Hematopoietic multipotent progenitor cell treated with erythropoietin and hydrocortisone succinate and interleukin-3 and kit ligand, for 6 days (in vitro differentiated cells): ENCODE data around the gene DBN1.
A peak's percentile ranks its signal among the peaks of the same experiment; 100 is the strongest.
"Not testable (repeated sequence)": the region's sequence is repeated elsewhere in the genome, so short reads cannot be mapped to it uniquely, and the experiment has no call there.

ENCODE experiments used
- DNase-seq: peaks from one replicate; pipeline ENCODE4 v3.0.0-alpha.2; 2015

DBN1 gene

DNA sequence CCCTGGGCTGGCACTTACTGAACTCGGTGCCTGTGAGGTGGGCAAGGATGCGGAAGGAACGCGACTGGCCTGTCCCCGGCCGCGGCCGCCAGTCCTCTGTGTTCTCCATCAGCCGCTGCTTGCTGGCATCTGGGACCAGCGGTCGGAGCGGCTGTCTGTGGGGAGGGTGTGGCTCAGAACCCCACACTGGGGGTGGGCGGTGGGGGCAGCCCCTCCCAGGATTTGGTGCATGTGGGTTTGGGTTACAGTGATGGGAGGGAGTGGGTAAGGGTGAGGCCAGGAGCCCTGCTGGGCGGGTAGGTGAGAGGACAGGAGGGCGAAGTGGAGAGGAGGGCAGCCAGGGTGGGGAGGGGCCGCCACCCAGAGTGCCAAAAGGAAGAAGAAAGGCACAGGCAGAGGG, 17.6 kb upstream of the DBN1 start:
- DNase-seq = no peak

DNA sequence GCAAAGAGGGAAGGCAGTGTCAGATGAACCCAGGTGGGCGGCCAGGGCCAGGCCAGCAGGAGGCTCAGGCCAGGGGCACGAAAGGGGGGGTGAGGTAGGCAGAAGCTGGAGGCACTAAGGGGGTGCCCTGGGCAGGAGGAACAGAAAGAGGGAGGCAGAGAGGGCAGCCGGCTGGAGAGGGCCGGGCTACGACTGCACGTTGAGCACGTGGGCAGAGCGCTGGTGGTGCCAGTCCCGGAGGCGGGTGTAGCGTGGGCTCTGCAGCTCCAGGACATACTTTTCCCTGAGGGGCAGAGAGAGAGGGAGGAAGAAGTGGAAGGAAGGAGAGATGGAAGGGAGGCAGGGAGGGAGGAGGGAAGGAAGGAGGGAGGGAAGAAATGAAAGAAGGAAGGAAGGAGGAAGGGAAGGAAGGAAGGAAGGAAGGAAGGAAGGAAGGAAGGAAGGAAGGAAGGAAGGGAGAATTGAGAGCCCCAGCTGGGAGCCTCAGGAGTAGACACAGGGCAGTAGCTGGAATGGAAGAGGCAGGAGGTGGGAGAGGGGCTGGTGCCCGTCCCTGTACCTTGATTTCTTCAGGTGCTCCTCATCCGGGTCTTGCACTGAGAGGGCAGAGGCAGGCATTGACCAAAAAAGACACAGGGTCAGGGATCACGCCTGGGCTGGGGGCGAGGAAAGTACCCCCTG, 17.0 kb upstream of the DBN1 start:
- no peak for DNase-seq

DNA sequence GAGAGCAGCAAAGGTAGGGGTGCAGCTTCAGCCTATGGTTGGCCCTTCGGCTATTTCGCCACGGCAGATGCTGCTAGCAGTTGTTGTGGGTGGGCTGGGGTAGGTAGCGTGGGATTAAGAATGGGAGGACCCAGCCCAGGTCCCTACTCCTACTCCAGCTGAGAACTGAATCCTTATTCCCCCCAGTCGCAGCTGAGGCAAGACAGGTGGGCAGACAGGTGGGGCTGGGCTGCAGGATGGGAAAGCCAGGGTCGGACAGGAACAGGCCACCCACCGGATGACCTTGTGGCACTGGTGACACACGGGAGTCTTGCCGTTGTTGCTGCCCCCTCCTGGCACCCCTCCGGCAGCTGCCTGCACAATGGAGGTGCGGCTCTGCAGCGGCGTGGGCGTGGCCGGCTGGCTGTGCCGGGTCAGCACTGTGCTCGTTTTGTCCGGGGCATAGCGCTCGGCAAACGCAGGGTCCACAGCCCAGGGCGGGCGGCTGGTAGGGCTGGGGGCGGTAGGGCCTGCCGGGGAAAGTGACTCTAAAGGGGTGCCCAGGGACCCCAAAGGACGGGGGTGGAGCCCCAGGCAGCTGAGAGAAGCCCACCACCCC, 15.8 kb upstream of the DBN1 start:
- DNase-seq = peak; percentile 33

DNA sequence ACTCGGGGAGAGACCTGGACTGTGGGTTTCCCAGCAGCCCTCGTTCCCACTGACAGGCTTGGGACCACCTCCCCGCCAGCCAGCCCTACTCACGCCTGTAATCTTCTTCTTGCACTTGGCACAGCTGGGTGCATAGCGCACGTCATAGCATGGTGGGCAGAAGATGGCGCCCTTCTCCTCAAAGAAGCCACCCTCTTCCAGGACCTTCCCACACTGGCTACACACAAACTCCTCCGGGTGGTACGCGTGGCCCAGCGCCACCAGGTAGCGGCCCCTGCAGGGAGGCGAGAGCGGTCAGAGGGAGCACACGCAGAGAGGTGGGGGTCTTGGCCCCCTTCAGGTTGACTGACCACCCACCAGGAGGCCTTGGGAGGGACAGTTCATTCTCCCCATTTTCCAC, 14.5 kb upstream of the DBN1 start:
- DNase-seq = peak; percentile 57

DNA sequence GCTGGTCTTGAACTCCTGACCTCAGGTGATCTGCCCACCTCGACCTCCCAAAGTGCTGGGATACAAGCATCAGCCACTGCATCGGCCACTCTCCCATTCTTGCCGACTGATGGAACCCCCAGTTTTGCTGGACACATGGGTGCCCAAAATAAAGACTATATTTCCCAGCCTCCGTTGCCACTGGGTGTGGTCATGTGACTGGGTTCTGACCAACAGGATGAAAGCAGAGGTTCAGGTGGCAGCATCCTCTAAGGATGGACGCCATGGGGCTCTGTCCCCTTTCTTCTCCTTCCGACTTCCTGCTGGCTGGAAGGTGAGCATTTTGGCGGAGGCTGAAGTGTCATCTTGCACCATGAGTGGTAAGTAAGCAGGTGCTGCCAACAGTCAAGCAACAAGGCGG, 13.7 kb upstream of the DBN1 start:
- DNase-seq = no peak

DNA sequence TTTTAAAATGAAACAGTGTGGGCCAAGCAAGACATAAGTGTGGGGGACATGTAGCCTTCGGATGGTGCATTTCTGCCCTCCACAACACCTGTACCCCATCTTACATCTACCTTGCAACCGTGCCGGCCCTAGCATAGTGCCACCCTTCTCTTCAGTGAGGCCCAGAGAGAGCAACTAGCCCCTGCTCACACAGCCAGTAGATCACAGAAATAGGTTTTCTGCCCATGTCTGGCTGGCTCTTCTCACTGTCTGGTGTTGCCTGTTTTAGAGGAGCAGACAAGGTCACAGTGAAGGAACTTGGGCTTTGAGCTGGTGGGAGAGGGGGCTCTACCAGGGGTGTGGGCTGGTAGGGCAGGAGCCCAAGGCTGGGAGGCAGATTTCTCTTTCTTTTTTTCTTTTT, 12.8 kb upstream of the DBN1 start:
- DNase-seq = no peak

DNA sequence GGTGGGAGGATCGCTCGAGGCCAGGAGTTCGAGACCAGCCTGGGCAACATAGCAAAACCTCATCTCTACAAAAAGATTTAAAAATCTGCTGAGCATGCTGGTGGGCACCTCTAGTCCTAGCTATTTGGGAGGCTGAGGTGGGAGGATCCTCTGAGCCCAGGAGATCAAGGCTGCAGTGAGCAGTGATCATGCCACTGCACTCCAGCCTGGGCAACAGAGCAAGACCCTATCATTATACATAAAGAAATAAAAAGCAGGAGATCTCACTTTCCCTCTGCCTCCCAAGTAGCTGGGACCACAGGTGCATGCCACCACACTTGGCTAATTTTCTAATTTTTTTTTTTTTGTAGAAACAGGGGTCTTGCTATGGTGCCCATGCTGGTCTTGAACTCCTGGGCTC, 12.3 kb upstream of the DBN1 start:
- DNase-seq = not testable (repeated sequence)

DNA sequence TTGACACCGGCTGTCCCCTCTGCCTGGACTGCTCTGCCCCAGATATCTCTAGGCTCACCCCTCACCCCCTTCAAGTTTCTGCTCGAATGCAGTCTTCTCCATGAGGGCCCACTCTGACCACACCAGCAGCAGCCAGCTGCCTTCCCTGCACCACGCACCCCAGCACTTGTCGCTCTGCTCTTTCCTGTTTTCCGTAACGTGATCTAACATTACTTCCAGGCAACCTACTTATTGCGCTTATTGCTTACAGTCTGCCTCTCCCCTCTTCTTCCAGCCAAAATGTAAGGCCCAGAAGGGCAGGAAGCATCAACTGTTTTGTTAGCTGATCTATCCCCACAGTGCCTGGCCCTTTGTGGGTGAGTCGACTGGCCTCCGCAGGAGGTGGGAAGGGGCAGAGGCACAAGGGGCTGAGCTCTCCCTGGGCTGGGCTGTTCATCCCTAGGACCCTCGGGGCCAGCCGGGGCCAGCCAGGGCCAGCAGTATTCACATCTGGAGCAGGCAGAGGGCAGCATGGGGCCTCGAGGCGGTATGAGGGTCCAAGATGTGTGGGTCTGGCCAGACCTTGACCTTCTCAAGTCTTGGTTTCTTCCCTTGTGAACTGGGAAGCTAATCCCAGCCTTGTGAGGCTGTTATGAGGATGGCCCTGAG, 11.6 kb upstream of the DBN1 start:
- DNase-seq = no peak

DNA sequence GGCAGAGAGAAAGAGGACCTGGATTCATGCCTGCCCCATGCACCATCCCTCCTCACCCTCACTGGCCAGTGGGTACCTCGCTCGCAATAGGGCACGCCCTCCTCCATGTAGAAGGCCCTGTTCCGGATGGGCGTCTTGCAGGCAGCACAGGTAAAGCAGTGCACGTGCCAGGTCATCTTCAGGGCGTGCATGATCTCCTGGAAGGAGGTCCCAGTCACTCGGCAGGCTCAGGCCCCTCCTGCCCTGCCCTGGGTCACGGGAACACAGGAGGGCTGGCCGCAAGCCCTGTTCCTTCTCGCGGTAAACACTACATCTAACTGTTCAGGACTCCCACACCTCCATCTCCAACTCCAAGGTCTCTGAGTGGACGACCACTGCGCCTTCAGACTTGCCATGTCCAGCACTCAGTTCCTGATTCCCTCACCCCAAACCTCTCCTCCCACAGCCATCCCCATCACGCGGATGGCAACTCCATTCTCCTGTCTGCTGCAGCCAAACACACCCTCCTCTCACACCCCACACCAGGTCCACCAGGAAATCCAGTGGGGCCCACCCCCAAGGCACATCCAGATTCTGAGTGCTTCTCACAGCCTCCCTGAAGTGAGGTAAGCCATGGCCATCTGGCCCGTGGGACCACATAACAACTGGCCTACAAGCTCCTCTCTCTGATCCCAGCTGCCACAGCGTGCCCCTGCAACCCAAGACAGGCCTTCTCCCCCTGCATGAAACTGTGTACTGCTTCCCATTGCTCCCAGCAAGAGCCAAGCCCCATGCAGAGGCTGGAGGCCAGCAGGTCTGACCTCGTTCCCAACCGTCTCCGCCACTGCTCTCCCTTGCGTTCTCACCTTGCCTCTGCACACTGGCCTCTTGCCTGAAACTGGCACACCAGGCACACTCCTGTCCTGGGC, 10.8 kb upstream of the DBN1 start:
- DNase-seq = no peak

DNA sequence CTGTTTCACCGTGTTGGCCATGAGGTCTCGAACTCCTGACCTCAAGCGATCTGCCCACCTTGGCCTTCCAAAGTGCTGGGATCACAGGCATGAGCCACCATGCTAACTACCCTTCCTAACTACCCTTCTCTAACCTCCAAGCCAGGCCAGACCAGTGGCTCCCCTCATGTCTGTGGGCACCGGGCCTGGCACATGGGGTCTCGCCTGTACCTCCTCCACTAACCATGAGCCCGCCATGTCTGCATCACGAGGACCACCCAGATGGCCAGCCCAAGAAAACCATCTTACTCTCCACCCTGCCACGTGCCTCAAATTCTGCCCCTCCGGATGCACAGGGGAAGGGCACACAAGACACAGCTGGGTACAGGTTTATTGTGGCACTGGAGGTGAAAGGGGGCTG, 9.6 kb upstream of the DBN1 start:
- DNase-seq = no peak

DNA sequence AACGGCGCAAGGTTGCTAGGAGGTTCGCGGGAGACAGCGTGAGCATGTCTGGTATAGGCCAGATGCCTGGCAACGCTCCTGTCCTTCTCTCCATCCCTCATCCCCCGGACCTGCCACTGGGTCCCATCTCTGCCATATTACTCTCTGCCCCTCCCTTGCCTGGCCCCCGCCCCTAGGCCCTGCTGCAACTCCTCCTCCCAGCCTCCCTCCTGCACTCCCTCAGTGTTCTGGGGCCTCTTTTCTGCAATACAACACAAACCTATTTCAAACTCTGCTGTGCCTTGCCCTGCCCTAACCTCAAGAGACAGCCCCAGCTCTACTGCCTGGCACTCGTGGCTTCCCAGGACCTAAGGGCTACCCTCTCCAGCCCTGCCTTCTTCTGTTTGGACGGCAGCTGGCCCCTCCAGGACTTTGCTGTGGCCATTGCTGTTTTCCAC, 8.9 kb upstream of the DBN1 start:
- DNase-seq = no peak

DNA sequence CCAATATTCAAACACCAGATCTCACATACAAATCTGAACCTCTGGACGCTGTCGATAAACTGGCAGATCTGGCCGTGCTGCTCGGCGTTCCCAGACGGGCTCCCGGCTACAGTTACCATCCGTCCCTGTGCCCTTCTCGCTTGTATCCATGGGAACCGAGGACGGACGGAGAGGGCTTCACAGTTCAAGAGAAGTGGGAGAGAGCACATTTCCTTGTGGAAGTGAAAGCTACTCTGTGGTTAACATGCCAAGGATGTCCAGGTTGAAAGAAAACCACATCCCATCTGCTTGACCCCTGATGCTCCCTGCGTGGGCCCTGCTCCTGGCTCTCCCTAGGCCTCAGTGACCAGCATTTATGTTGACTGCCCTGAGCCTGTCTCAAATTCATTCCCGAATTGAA, 6.3 kb upstream of the DBN1 start:
- DNase-seq = no peak

DNA sequence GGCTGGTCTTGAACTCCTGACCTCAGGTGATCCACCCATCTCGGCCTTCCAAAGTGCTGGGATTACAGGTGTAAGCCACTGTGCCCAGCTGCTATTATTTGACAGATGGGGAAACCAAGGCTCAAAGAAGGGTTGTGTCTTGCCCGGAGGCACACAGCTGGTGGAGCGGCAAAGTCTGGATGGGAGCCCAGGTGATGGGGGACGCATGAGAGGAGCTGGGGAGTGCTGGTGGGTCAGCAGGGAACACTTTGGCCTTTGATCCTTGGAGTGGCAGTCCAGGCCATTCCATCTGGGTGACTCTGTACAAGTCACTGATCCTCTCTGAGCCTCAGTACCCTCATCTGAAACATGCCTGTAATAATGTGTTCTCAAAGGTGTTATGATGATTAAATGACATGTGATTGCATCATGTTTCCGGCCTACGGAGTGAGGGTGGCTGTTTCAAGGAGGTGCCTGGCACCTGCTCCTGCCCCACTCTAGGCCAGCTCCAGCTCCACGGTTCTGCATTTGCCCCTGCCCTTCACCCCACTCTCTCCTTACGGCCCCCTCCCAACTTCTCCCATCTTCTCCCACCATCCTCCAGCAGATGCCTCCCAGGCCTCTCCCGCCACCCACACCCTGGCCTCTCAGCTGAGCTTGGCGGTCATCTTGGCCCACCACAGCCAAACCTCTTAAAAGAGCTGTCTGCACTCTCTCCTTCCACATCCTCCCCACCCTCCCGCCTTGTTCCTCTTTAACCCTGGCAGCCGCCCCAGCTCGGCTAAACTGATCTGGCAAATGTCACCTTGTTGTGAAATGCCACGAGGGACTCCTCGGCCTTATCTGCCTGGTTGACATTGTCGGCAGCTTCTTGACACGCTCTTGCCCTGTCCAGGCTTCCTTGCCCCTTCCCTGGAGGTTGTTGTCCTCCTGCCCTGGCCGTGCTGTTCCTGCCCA, 5.5 kb upstream of the DBN1 start:
- peak; percentile 96 for DNase-seq

DNA sequence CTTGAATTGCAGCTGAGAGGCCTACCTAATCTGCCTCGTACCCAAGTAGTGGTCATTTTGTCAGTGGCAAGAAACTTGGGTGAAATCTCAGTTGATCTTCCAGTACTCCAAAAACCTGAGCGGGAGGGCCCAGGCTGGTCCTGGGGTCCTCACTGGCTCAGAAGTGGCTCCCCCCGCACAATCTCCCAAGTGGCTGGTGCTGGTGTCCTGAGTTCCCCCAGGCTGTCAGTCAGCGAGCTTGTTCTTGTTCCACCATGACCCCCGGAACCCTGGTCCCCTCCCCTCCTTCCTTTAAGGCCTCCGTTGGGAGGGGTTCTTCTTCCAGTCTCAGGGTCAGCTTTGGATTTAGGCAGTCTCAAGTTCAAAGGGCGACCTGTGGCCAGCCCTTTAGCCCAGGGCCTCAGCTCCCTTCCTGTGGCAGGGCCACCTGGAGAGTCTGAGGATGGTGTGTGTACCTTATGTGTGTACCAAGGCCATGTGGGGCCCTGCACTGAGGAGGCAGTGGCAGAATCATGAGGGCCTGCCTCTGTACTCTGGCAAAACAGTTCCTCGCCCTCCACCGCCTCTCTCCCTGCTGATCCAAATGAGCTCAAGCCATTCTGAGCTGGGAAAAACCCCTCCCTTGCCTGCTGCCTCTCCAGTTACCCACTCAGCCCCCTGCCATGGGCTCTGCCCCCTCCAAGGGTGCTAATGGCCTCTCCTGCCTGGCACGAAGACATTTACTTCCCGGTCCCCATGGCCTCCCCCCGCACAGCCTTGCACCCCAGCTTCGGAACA, 4.5 kb upstream of the DBN1 start:
- no peak for DNase-seq

DNA sequence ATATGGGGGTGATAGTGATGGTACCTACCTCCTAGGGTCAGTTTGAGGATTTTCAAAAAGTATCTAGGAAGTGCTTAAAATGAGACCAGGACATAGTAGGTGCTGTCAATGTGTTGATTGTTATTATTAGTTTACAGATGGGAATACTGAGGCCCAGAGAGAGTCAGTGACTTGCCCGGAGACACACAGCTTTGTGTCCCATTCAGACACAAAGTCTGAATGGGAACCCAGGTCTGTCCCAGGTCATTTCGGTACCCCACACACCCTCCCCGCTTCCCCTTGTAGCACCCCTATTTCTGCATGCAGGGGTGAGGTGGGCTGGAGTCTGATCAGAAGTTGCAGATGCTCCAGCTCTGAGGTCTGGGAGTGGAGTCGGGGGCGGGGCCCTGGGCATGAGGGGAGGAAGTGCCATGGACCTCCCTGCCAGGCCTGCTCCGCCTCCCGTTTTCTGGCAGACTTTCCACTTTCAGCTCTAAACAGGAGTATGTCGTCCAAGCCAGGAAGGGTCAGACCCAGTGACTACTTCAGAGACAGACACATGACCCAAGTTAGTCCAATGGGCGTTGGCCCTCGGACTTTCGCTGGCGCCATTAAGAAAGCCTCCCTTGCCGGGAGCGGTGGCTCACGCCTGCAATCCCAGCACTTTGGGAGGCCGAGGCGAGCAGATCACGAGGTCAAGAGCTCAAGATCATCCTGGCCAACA, 3.2 kb upstream of the DBN1 start:
- DNase-seq = no peak

DNA sequence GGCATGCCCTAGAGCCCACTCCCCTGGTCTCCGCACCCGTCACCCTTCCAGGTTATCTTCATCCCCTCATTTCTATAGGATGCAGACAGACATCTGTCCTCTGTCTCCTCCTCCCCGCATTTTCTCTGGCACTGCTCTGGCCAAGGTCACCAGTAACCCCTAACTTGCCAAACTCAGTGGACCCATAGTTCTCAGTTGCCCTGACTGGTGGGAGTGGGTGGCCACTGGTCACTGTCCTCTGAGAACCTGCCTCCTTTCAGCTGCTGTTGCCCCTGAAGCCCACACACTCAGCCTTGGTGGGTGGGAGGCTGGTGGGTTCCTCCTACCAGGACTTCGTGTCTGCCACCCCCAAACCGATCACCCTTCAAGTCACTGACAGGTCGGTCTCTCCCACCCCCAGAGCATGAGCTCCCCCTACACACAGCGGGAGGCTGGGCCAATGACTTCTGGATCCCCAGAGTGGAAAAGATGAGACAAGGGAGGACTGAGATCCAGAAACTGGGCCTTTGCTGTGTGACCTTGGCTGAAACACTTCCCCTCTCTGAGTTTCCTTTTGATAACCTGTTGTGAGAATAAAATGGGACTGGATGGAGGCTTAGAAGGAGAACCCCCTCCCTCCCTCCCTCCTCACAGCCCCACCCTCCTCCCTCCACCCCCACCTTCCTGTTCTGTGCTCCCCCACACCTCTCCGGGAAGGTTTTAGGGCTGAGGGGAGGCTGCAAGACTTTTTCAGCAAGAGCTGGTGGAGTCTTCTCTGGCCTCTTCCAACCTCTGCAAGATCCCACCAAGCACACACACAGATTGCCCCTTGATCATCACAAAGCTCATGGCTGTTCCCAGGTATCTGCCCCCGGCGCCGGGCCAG, 2.4 kb upstream of the DBN1 start:
- DNase-seq = no peak

DNA sequence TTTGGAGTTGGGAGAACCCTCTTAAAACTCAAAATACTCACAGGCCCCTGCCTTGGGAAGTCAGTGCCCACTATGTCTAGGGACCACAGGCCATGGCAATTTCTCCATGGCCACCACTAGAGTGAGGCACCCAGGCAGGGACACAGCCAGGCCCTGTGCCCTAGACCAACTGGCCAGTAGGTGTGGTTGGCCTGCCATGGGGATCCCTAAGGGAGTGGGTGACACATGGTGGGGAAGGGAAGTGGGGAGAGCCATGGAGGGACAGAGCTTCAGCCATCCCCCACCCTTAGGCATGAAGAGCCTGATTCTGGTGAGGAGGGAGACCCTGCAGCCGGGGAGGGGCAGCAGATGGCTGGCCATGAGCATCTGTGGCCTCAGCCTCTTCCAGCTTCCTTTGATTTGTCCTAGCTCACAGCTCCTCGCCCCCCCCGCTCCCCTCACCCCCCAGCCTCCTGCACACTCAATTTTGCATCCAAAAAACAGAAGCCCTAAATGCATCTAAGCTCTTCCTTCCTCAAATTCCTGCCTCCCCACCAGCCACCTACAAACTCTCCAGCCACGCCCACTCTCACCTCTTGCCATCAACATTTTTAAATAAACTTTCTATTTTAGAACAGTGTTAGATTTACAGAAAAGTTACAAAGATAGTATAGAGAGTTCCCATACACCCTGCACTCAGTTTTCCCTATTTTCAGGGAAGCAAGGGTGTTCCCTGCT, 1.6 kb upstream of the DBN1 start:
- no peak for DNase-seq

DNA sequence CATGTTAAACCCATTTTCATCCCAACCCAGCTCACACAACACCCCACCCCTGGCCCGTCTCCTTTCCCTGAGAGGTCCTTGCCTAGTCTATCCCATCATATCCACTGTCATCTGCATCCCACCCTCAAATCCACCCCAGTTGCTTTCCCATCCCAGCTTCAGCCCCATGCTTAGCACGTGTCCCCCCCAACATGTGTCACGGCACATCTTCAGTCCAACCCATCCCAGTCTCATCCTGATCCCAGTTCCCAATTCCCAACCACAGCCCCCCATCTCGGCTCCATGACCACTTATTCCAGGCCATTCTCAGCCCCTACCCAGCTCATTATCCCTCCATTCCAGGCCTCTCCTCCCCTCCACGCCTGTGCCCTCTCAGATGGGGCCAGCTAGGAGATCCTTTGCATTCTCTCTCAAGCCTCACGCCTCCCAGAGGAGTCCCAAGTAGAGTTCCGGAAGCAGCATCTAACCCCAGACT, 605 bp upstream of the DBN1 start:
- no peak for DNase-seq
